ENCODE data around the gene HORMAD2.

The HORMAD2 gene

DNA sequence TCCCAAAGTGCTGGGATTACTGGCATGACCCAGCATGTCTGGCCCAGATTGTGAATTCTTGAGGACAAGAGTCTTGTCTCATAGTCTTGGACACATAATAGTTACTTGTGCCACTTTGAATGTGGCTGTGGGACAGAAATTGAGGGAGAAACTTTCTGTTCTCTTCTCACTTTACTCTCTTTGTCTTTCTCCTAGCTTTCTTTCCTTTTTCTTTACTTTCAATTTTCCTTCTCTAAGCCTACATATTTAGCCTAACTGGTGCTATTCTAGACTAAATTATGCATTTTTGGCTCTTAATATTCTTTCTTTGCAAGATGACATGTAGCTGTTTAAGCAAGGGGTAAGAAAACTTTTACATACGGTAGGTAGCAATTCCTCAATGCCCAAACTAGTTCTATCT is 33.2 kb downstream of the HORMAD2 start:
- DNase-seq (ENCODE audit: low read depth): no peak

DNA sequence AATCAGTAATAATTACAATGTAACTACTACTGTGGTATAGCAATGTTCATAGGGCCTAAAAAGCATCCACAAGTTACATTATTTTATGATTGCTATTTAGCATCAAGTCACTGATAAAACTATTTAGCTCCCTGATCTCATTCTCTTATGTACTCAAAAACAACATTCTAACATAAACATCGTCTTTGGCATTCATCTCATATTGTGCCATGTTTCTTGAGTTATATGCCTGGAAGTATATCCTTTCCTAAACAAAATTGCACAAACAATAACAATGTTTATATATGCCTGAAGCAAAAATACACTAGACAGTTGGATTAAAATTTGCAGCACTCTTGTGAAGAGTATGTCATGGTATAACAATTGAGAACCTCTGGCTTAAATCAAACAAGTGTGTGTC is 34.1 kb downstream of the HORMAD2 start:
- no peak for DNase-seq (ENCODE audit: low read depth)

DNA sequence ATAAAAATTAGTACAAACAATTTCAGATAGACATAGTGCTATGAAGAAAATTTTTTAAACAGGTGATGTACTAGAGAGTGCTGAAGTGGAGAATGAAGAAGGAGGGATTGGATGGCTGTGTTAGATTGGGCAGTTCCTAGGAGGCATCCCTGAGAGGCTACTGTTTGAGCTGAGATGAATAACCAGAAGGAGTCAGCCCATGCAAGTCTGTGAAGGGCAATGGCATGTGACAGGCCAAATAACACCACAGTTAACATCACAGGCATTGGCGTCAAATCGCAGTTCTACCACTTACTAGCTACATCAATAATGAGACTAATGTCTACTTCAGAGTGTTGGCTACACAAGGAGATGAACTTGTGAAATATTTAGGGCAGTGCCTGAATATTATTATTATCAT is 35.4 kb downstream of the HORMAD2 start:
- no peak for DNase-seq (ENCODE audit: low read depth)

DNA sequence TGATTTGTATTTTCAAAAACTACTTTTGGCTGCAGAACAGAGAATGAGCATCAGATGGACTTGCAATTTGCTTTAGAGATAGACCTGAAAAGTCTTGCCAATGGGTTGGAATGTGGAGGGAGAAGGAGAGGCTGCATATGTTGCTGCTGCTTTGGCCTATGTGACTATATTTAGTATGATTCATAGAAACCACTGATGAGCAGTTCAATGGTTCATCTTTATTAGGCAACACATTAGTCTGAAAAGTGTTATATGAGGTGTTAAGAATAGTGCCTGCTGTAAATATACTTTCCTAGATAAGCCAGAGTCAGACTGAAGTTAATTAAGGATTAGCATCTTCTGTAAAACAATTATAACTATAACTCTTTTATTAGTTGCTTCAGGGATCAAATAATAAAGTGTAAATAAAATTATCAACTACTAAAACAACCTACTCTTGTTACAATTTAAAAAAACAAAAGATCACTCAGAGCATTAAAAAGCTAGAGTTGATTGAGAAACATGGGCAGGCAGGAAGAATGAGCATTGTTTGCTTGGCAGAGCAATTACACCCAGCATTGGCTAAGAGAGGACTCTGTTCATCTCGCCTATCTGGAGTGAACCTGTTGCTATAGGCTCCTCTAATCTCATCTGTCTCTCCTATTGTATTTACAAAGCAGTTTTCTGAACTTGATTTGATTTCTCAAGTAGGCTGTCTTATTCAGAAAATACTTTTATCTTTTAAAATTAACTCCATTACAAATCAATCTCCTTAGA is 36.3 kb downstream of the HORMAD2 start:
- no peak for DNase-seq (ENCODE audit: low read depth)

GRCh38 chr22:30117256-30117655 is 37.0 kb downstream of the HORMAD2 start:
- DNase-seq (ENCODE audit: low read depth): no peak

DNA sequence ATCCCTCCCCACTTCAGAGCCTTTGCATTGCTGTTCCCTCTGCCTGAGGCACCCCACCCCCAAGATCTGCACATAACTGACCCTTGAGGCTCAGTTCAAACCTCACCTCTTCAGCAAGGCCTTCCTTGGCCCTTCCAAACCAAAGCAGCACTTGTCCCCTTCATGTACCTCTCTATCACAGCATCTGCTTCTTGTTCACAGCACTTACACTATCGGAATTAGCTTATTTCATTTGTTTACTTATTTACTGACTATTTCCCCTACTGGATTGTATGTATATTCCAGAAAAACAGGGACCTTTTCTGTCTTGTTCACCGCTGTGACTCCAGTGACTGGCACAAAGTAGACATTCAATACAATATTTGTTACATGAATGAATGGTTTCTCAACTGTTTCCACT is 38.0 kb downstream of the HORMAD2 start:
- no peak for DNase-seq (ENCODE audit: low read depth)

DNA sequence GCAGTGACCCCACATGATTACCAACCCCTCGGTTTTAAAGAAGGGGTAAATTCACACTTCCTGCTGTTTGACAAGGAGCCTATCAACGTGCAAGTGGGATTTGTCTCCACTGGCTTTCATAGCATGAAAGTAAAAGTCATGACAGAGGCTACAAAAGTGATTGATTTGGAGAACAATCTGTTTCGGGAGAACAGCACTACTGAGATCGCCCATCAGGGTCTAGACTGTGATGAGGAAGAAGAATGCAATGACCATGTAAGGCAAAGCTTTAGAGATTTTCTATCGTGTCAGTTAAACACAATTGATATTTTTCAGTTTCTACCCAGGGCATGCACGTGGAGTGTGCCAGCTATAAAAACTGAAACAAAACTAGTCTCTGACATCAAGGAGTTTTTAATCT is 41.7 kb downstream of the HORMAD2 start:
- DNase-seq (ENCODE audit: low read depth): no peak

DNA sequence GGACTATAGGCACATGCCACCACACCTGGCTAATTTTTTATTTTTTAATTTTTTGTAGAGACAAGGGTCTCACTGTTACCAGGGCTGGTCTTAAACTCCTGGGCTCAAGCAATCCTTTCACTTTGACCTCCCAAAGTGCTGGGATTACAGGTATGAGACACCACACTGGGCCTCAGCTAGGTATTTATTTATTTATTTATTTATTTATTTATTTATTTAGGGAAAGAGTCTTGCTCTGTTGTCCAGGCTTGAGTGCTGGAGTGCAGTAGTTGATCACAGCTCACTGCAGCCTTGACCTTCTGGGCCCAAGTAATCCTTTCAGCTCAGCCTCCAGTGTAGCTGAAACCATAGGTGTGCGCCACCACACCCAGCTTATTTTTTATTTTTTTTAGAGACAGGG is 43.2 kb downstream of the HORMAD2 start:
- no peak for DNase-seq (ENCODE audit: low read depth)

DNA sequence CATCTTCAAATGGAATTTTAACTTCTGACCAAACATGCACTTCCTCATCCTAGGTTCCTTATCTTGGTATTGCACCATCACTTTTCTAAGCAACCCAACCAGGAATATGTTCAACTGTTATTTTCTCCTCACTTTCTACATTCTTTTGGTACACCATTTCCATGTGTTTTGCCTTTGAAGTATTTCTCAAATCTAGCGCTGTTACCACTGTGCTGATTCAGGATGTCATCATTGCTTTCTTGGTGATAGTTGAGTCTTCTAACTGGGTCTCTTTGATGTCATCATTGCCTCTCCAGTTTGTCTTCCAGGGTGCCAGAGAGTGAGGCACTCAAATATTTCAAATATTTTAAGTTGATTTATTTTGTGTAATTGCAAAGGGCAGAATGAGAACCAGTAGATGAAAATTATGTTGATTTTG is 47.5 kb downstream of the HORMAD2 start:
- DNase-seq (ENCODE audit: low read depth): no peak

- no peak for DNase-seq (ENCODE audit: low read depth)
Observed at GRCh38 chr22:30128511-30128910, 48.2 kb downstream of the HORMAD2 start.

- no peak for DNase-seq (ENCODE audit: low read depth)
Observed at GRCh38 chr22:30129636-30130035, 49.4 kb downstream of the HORMAD2 start.

DNA sequence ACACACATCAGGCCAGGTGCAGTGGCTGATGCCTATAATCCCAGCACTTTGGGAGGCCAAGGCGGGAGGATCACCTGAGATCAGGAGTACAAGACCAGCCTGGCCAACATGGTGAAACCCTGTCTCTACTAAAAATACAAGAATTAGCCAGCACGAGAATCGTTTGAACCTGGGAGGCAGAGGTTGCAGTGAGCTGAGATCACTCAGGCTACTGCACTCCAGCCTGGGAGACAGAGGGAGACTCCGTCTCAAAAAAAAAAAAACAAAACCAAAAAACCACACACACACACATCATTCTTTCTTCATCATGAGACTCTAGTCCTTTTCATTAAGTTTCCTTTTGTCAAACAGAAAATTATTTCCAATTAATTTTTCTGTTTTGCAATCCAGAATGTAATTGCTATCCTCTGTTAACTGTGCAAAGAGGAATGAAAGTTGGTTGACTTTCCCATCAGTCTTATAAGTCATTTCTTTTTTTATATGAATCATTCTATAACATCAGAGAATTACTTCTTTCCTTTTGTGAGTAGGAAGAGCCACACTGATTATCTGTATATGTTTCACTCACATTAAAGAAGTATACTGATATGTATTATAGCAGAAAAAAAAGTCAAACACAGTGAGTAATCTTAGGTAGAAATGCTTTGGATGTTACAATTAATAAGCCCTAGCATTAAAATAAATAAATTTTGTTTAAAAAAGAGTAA is 52.2 kb downstream of the HORMAD2 start:
- no peak for DNase-seq (ENCODE audit: low read depth)

DNA sequence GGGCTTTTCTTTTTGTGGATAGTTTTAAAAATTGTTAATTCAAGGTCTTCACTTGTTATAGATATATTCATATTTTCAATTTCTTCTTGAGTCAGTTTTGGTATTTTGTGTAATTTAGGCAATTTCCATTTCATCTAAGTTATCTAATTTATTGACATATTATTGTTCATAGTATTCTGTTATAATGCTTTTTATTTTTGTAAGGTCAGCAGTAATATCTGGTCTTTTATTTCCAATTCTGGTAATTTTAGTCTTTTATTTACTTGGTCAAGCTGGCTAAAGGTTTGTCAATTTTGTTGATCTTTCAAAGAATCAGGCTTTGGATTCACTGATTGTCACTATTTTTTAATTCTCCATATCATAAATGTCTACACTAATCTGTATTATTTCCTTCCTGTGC is 60.1 kb downstream of the HORMAD2 start:
- no peak for DNase-seq (ENCODE audit: low read depth)

- no peak for DNase-seq (ENCODE audit: low read depth)
Observed at GRCh38 chr22:30143265-30143664, 63.0 kb downstream of the HORMAD2 start.

- DNase-seq (ENCODE audit: low read depth): no peak
Observed at GRCh38 chr22:30144391-30144790, 64.1 kb downstream of the HORMAD2 start.

DNA sequence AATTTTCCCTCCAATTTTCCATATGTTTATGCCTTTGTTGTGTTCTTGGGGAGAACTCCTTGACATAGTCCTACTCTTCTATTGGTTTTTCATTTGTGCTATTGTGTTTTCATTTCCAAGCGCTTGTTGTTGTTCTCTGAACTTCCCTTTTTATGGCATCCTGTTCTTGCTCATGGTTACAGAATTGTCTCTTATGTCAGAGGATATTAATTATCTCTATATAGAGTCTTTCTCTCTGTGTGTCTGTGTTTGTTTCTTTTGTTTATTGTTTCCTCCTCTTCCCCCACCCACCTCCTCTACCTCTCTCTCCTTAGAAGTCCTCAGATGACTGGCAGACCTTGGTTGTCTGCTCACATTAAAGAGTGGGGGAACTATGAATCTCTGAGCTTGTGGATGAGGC is 69.9 kb downstream of the HORMAD2 start:
- DNase-seq (ENCODE audit: low read depth): no peak

- DNase-seq (ENCODE audit: low read depth): no peak
Observed at GRCh38 chr22:30158277-30158676, 78.0 kb downstream of the HORMAD2 start.

DNA sequence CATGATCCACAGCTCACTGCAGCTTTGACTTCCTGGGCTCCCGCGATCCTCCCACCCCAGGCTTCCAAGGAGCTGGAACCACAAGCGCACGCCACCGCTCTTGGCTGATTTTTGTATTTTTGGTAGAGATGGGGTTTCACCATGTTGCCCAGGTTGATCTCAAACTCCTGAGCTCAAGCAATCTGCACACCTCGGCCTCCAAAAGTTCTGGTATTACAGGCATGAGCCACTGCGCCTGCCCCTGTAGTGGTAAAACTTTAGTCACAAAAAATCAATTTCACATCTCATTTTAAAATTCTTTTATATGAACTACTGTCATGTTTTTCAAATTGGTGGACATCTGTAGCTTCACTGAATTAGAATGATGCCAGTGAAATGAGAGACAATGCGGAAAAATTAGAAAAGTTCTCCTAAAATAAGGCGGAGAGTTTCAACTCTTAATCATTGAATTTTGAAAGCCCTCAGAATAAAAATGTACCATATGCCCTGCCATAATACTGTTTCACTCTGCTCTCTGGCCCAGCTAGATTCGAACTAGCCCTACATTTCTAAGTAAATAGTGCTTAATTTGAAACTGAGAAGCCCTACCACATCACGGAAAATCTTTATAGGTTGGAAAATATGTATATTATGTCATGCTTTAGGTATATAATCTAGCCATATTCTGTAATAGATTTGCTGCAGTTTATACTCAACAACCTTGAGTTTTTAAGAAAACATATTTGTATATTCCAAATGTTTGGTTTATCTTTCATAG is 78.7 kb downstream of the HORMAD2 start:
- no peak for DNase-seq (ENCODE audit: low read depth)

- no peak for DNase-seq (ENCODE audit: low read depth)
Observed at GRCh38 chr22:30159561-30160353, 79.5 kb downstream of the HORMAD2 start.

- no peak for DNase-seq (ENCODE audit: low read depth)
Observed at GRCh38 chr22:30161051-30161469, 80.8 kb downstream of the HORMAD2 start.

DNA sequence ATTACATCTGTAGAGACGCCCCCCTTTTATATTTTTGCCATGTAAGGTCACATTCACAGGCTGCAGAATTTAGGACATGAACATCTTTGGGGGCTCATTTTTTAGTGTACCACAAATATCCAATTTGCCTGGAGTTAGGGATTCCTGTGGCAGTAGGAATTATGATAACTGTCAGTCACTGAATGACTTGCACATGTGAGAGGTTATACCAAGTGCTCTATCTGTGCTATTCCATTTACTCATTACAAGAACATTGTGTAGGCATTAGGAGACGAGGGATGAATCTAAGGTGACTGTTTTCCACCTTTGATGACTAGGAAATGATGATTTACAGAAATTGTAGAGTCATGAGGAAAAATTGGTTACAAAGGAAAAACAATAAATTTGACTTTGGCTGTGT is 87.0 kb downstream of the HORMAD2 start:
- DNase-seq (ENCODE audit: low read depth): no peak

- no peak for DNase-seq (ENCODE audit: low read depth)
Observed at GRCh38 chr22:30167734-30168133, 87.5 kb downstream of the HORMAD2 start.
